KMS-11 (cell line): Measurements from ENCODE around the gene PPIH.

Experiments used
- H2AFZ ChIP-seq: fragments of 200-600 bp; sonication (generic); 2 replicates; pipeline ENCODE4 v1.6.1; 2016; ENCODE audit warnings: antibody characterized with exemption, mixed run types, low read depth
- H3K27ac ChIP-seq: fragments of 200-600 bp; sonication (generic); 2 replicates; pipeline ENCODE4 v1.6.1; 2016; ENCODE audit warnings: mild to moderate bottlenecking, mixed run types
- H3K27me3 ChIP-seq: fragments of 200-600 bp; sonication (generic); 2 replicates; pipeline ENCODE4 v1.6.1; 2017; ENCODE audit warnings: mild to moderate bottlenecking, low read depth, mixed run types, moderate library complexity; ENCODE audit not compliant: insufficient read depth
- H3K36me3 ChIP-seq: fragments of 200-600 bp; sonication (generic); 2 replicates; pipeline ENCODE4 v1.6.1; 2017; ENCODE audit warnings: mild to moderate bottlenecking, mixed run types; ENCODE audit not compliant: insufficient read depth
- H3K4me1 ChIP-seq: fragments of 200-600 bp; sonication (generic); 2 replicates; pipeline ENCODE4 v1.6.1; 2016; ENCODE audit warnings: mild to moderate bottlenecking, low read depth, mixed run types; ENCODE audit not compliant: poor library complexity, severe bottlenecking
- H3K4me2 ChIP-seq: fragments of 200-600 bp; sonication (generic); 2 replicates; pipeline ENCODE4 v1.7.0; 2016; ENCODE audit warnings: mild to moderate bottlenecking, mixed run types
- H3K4me3 ChIP-seq: fragments of 200-600 bp; sonication (generic); IDR thresholded peaks from 2 replicates; pipeline ENCODE4 v1.6.1; 2017; ENCODE audit warnings: low read depth, low read length, mixed read lengths; ENCODE audit not compliant: insufficient read depth
- H3K79me2 ChIP-seq: fragments of 200-600 bp; sonication (generic); 2 replicates; pipeline ENCODE4 v1.6.1; 2016; ENCODE audit warnings: low read depth, mixed run types; ENCODE audit not compliant: insufficient read depth
- H3K9ac ChIP-seq: fragments of 200-600 bp; sonication (generic); 2 replicates; pipeline ENCODE4 v1.6.1; 2016; ENCODE audit warnings: mild to moderate bottlenecking, mixed run types
- H4K20me1 ChIP-seq: fragments of 200-600 bp; sonication (generic); 2 replicates; pipeline ENCODE4 v1.6.1; 2016; ENCODE audit warnings: mild to moderate bottlenecking, mixed run types; ENCODE audit not compliant: insufficient read depth
- CTCF ChIP-seq: fragments of 200-600 bp; sonication (generic); conservative IDR thresholded peaks from 2 replicates; pipeline ENCODE4 v1.6.1; 2017; ENCODE audit warnings: low read depth, mild to moderate bottlenecking, antibody characterized with exemption, low read length, moderate library complexity, mixed read lengths

PPIH gene

GRCh38 chr1:42674682-42675081 lies 16.5 kb downstream of the PPIH start:
- no peak overlapping the region for H2AFZ ChIP-seq
- H3K9ac ChIP-seq = no peak overlapping the region

GRCh38 chr1:42675467-42675866 lies 17.2 kb downstream of the PPIH start:
- H3K4me3 ChIP-seq = no peak overlapping the region
- no peak overlapping the region for H3K9ac ChIP-seq
- no peaks in the 10 kb centered on the region for H3K36me3 ChIP-seq
- no peaks in the 10 kb centered on the region for H3K27me3 ChIP-seq
- H3K79me2 ChIP-seq = 0 out of 2 replicates have a peak, but pooled peaks cover 3% of the 10 kb centered on the region
- no peak overlapping the region for H3K4me2 ChIP-seq
- H3K27ac ChIP-seq = no peak overlapping the region
- H3K4me1 ChIP-seq = peaks cover 4% of the 10 kb centered on the region
- TF ChIP-seq CTCF = no peak
- no peak overlapping the region for H2AFZ ChIP-seq
- no peaks in the 10 kb centered on the region for H4K20me1 ChIP-seq

More at GRCh38 chr1:42674682-42675081, 16.5 kb downstream of the PPIH start:
- H3K27me3 ChIP-seq = no peaks in the 10 kb centered on the region
- H4K20me1 ChIP-seq = no peaks in the 10 kb centered on the region
- H3K36me3 ChIP-seq = no peaks in the 10 kb centered on the region
- H3K27ac ChIP-seq = no peak overlapping the region
- H3K4me3 ChIP-seq = no peak overlapping the region
- TF ChIP-seq CTCF = no peak
- no peaks in the 10 kb centered on the region for H3K79me2 ChIP-seq
- H3K4me2 ChIP-seq = no peak overlapping the region
- H3K4me1 ChIP-seq = no peaks in the 10 kb centered on the region

GRCh38 chr1:42676534-42677087 lies 18.4 kb downstream of the PPIH start:
- peaks cover 11% of the 10 kb centered on the region for H3K4me1 ChIP-seq
- H3K4me3 ChIP-seq = no peak overlapping the region
- TF ChIP-seq CTCF = no peak
- no peak overlapping the region for H2AFZ ChIP-seq
- peaks cover 9% of the 10 kb centered on the region; the same call in 1 of the 2 replicates for H3K79me2 ChIP-seq
- H3K9ac ChIP-seq = no peak overlapping the region
- no peak overlapping the region for H3K4me2 ChIP-seq
- H3K27ac ChIP-seq = no peak overlapping the region
- H3K36me3 ChIP-seq = no peaks in the 10 kb centered on the region
- no peaks in the 10 kb centered on the region for H4K20me1 ChIP-seq
- no peaks in the 10 kb centered on the region for H3K27me3 ChIP-seq

GRCh38 chr1:42679364-42679983 lies 21.3 kb downstream of the PPIH start:
- no peak overlapping the region for H3K4me2 ChIP-seq
- no peak for TF ChIP-seq CTCF

More at GRCh38 chr1:42679364-42679983, 21.3 kb downstream of the PPIH start:
- no peaks in the 10 kb centered on the region for H3K27me3 ChIP-seq
- H3K4me1 ChIP-seq = peaks cover 14% of the 10 kb centered on the region
- peaks cover 15% of the 10 kb centered on the region for H4K20me1 ChIP-seq
- H3K27ac ChIP-seq = no peak overlapping the region
- peaks cover 5% of the 10 kb centered on the region; the same call in 1 of the 2 replicates for H3K36me3 ChIP-seq
- H3K9ac ChIP-seq = no peak overlapping the region
- H2AFZ ChIP-seq = no peak overlapping the region
- H3K79me2 ChIP-seq = peaks cover 25% of the 10 kb centered on the region
- no peak overlapping the region for H3K4me3 ChIP-seq
